HG03571 (cell line): ENCODE data around the gene PTGS2.
A peak's percentile ranks its signal among the peaks of the same experiment; 100 is the strongest.

Experiments
- ATAC-seq: cut with Tn5 transposase; IDR thresholded peaks from one replicate; pipeline ENCODE4 v1.9.1; 2021; ENCODE audit not compliant: unreplicated experiment

PTGS2 gene

GRCh38 chr1:186680245-186681061, at the start of gene PTGS2:
Gene PTGS2, minus strand, starts transcription at chr1:186680423. Its CDS starts 133 bp downstream, at chr1:186680290.
- ATAC-seq: peak; percentile 50

GRCh38 chr1:186722711-186723309, 42.6 kb upstream of the PTGS2 start:
- peak; percentile 82 for ATAC-seq

GRCh38 chr1:186717286-186717685, 37.1 kb upstream of the PTGS2 start:
- no peak for ATAC-seq

GRCh38 chr1:186715887-186716809, 35.9 kb upstream of the PTGS2 start:
- no peak for ATAC-seq

GRCh38 chr1:186710696-186711095, 30.5 kb upstream of the PTGS2 start:
- ATAC-seq: no peak

GRCh38 chr1:186708694-186709097, 28.5 kb upstream of the PTGS2 start:
- no peak for ATAC-seq

- ATAC-seq: no peak
These were observed 23.1 kb upstream of the PTGS2 start for GRCh38 chr1:186703209-186703766.

GRCh38 chr1:186700722-186701121, 20.5 kb upstream of the PTGS2 start:
- ATAC-seq: no peak

GRCh38 chr1:186699519-186699918, 19.3 kb upstream of the PTGS2 start:
- ATAC-seq: no peak

GRCh38 chr1:186689907-186690306, 9.7 kb upstream of the PTGS2 start:
- ATAC-seq: no peak

- no peak for ATAC-seq
These were observed 9.2 kb upstream of the PTGS2 start for GRCh38 chr1:186689376-186689775.

GRCh38 chr1:186683652-186684410, 3.6 kb upstream of the PTGS2 start:
- ATAC-seq: no peak

GRCh38 chr1:186682736-186683135, 2.5 kb upstream of the PTGS2 start:
- ATAC-seq: no peak

- no peak for ATAC-seq
These were observed 1.6 kb upstream of the PTGS2 start for GRCh38 chr1:186681801-186682200.

GRCh38 chr1:186681121-186681520, 898 bp upstream of the PTGS2 start:
- ATAC-seq: no peak

GRCh38 chr1:186679924-186680244, 339 bp downstream of the PTGS2 start:
- no peak for ATAC-seq

GRCh38 chr1:186678155-186678554, 2.1 kb downstream of the PTGS2 start:
- no peak for ATAC-seq

- no peak for ATAC-seq
These were observed 7.6 kb downstream of the PTGS2 start for GRCh38 chr1:186672596-186672995.

- no peak for ATAC-seq
These were observed 8.1 kb downstream of the PTGS2 start for GRCh38 chr1:186672131-186672530.

GRCh38 chr1:186671136-186671825, 8.9 kb downstream of the PTGS2 start:
- no peak for ATAC-seq
